ENCODE results near the gene COL4A2. TPM values are rescaled to one million over a fixed set of nuclear protein-coding genes. Genes with fewer than 3 reads are reported as not detected.

The COL4A2 gene
- total and polyA plus RNA-seq, 4 donors, result 8.0 to 45.2 (median 40.3) TPM

DNA sequence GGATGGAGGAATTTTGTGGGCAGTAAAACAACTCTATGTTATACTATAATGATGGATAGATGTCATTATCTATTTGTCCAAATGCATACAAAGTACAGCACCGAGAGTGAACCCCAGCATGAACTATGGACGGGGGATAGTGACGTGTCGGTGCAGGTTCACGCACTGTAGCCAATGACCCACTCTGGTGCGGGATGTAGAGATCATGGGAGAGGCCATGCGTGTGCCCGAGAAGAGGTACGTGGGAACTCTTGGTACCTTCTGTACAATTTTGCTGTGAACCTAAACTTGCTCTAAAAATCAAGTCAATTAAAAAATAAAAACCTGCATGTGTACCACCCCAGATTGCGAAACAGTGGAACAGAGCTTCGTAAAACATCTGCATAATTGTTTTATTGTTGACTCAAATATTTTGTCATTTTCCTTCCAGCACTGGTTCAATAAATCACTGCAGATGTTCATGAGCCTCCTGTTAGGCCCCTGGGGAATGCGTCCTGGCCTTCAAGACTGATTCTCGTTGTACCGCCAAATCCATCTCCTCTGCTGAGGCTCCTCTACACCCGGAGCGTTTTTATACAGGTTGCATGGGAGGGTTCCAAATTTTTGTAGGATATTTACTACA is 31.0 kb upstream of the COL4A2 start:
- Histone ChIP-seq H3K4me3 (ENCODE audit: low read depth in 1 of 3, low read length in 3 of 3) (no peak overlapping the region), H3K9ac (ENCODE audit: low read depth in 1 of 2, low read length in 2 of 2) (no peak overlapping the region), H3K27ac (ENCODE audit: low read depth in 1 of 2, low read length in 2 of 2) (no peak overlapping the region), H3K36me3 (ENCODE audit: control insufficient read depth in 4 of 4, insufficient read depth in 3 of 4, low read depth in 1 of 4, low read length in 3 of 4) (no peaks in the 10 kb centered on the region), H3K27me3 (ENCODE audit: control insufficient read depth in 4 of 4, insufficient read depth in 4 of 4, low read length in 3 of 4) (peaks cover 0 to 3% (median 0%) of the 10 kb centered on the region in 4 donors), H3K9me3 (ENCODE audit: control insufficient read depth in 4 of 4, low read length in 3 of 4) (no peaks in the 10 kb centered on the region), H3K4me1 (ENCODE audit: control insufficient read depth in 4 of 4, insufficient read depth in 4 of 4, low read length in 3 of 4) (no peaks in the 10 kb centered on the region)
- TF ChIP-seq, protein P1, sequence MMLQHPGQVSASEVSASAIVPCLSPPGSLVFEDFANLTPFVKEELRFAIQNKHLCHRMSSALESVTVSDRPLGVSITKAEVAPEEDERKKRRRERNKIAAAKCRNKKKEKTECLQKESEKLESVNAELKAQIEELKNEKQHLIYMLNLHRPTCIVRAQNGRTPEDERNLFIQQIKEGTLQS (IDR thresholded peaks at IDR 0.05), result no peak
- TF ChIP-seq EGR1 (IDR thresholded peaks at IDR 0.05; ENCODE audit: low read depth in 2 of 2) (no peak), RAD21 (IDR thresholded peaks at IDR 0.05) (no peak), GABPA (IDR thresholded peaks at IDR 0.05 in 1 of 2, conservative IDR thresholded peaks at IDR 0.05 in 1 of 2) (no peak), SP1 (IDR thresholded peaks at IDR 0.05) (no peak)
- no peak for DNase-seq (ENCODE audit: low spot score)
- WGBS, result 84% methylated on average over 16 of the region's 16 CpGs

DNA sequence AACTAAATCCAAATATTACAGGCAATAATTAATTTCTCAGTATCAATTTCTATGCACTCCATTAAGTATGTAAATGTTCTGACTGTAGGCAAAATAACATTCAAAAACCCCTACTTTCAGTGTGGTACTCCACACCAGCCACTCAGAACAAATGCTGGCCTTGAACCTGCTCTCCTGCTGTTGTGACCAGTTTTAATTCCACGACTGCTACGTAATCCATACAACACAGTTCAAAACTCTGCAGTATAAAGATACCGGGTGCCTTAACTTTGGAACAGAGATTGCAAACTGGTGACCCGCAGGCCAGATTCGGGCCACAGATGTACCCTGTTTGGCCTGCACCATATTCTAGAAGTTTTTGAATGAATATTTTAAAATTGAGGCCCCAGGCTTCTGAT is 30.5 kb upstream of the COL4A2 start:
- no peak for DNase-seq (ENCODE audit: low spot score)
- TF ChIP-seq, protein P2, sequence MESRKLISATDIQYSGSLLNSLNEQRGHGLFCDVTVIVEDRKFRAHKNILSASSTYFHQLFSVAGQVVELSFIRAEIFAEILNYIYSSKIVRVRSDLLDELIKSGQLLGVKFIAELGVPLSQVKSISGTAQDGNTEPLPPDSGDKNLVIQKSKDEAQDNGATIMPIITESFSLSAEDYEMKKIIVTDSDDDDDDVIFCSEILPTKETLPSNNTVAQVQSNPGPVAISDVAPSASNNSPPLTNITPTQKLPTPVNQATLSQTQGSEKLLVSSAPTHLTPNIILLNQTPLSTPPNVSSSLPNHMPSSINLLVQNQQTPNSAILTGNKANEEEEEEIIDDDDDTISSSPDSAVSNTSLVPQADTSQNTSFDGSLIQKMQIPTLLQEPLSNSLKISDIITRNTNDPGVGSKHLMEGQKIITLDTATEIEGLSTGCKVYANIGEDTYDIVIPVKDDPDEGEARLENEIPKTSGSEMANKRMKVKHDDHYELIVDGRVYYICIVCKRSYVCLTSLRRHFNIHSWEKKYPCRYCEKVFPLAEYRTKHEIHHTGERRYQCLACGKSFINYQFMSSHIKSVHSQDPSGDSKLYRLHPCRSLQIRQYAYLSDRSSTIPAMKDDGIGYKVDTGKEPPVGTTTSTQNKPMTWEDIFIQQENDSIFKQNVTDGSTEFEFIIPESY (IDR thresholded peaks at IDR 0.05), result no peak
- no peak for TF ChIP-seq FOXA2 (IDR thresholded peaks at IDR 0.05)
- TF ChIP-seq, protein P3, sequence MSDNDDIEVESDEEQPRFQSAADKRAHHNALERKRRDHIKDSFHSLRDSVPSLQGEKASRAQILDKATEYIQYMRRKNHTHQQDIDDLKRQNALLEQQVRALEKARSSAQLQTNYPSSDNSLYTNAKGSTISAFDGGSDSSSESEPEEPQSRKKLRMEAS (IDR thresholded peaks at IDR 0.05), result no peak
- TF ChIP-seq, protein P4, sequence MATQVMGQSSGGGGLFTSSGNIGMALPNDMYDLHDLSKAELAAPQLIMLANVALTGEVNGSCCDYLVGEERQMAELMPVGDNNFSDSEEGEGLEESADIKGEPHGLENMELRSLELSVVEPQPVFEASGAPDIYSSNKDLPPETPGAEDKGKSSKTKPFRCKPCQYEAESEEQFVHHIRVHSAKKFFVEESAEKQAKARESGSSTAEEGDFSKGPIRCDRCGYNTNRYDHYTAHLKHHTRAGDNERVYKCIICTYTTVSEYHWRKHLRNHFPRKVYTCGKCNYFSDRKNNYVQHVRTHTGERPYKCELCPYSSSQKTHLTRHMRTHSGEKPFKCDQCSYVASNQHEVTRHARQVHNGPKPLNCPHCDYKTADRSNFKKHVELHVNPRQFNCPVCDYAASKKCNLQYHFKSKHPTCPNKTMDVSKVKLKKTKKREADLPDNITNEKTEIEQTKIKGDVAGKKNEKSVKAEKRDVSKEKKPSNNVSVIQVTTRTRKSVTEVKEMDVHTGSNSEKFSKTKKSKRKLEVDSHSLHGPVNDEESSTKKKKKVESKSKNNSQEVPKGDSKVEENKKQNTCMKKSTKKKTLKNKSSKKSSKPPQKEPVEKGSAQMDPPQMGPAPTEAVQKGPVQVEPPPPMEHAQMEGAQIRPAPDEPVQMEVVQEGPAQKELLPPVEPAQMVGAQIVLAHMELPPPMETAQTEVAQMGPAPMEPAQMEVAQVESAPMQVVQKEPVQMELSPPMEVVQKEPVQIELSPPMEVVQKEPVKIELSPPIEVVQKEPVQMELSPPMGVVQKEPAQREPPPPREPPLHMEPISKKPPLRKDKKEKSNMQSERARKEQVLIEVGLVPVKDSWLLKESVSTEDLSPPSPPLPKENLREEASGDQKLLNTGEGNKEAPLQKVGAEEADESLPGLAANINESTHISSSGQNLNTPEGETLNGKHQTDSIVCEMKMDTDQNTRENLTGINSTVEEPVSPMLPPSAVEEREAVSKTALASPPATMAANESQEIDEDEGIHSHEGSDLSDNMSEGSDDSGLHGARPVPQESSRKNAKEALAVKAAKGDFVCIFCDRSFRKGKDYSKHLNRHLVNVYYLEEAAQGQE (IDR thresholded peaks at IDR 0.05), result no peak
- TF ChIP-seq SP1 (IDR thresholded peaks at IDR 0.05), result no peak
- TF ChIP-seq, protein P5, sequence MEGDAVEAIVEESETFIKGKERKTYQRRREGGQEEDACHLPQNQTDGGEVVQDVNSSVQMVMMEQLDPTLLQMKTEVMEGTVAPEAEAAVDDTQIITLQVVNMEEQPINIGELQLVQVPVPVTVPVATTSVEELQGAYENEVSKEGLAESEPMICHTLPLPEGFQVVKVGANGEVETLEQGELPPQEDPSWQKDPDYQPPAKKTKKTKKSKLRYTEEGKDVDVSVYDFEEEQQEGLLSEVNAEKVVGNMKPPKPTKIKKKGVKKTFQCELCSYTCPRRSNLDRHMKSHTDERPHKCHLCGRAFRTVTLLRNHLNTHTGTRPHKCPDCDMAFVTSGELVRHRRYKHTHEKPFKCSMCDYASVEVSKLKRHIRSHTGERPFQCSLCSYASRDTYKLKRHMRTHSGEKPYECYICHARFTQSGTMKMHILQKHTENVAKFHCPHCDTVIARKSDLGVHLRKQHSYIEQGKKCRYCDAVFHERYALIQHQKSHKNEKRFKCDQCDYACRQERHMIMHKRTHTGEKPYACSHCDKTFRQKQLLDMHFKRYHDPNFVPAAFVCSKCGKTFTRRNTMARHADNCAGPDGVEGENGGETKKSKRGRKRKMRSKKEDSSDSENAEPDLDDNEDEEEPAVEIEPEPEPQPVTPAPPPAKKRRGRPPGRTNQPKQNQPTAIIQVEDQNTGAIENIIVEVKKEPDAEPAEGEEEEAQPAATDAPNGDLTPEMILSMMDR (IDR thresholded peaks at IDR 0.05; ENCODE audit: low read depth, low read length, missing input control), result no peak
- no peak for TF ChIP-seq FOXA1 (IDR thresholded peaks at IDR 0.05)

More for the DNA sequence above, 30.5 kb upstream of the COL4A2 start:
- no peaks in the 10 kb centered on the region for H3K4me1 ChIP-seq (ENCODE audit: control insufficient read depth in 4 of 4, insufficient read depth in 4 of 4, low read length in 3 of 4)
- no peaks in the 10 kb centered on the region for H3K9me3 ChIP-seq (ENCODE audit: control insufficient read depth in 4 of 4, low read length in 3 of 4)
- peaks cover 0 to 3% (median 0%) of the 10 kb centered on the region in 4 donors for H3K27me3 ChIP-seq (ENCODE audit: control insufficient read depth in 4 of 4, insufficient read depth in 4 of 4, low read length in 3 of 4)
- WGBS, result 84% methylated on average over 5 of the region's 5 CpGs
- no peak overlapping the region for H3K9ac ChIP-seq (ENCODE audit: low read depth in 1 of 2, low read length in 2 of 2)
- H3K36me3 ChIP-seq (ENCODE audit: control insufficient read depth in 4 of 4, insufficient read depth in 3 of 4, low read depth in 1 of 4, low read length in 3 of 4), result no peaks in the 10 kb centered on the region
- H3K4me3 ChIP-seq (ENCODE audit: low read depth in 1 of 3, low read length in 3 of 3), result no peak overlapping the region
- no peak overlapping the region for H3K27ac ChIP-seq (ENCODE audit: low read depth in 1 of 2, low read length in 2 of 2)

All from liver (tissue), 9 donors.